Measurements from ENCODE around the gene CCDC154.

DNA sequence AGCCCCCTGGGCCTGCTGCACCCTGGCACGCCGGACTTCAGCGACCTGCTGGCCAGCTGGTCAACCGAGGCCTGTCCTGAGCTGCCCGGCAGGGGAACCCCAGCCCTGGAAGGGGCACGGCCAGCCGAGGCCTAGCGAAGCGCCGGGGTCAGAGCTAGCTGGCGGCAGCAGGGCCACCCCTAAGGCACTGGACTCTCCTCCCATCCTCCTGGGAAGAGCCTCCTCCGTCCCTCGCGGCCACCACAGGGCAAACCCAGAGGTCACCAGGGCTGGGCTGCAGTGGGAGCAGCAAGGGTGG is 11.1 kb downstream of the CCDC154 start:
- TF ChIP-seq, protein P1, sequence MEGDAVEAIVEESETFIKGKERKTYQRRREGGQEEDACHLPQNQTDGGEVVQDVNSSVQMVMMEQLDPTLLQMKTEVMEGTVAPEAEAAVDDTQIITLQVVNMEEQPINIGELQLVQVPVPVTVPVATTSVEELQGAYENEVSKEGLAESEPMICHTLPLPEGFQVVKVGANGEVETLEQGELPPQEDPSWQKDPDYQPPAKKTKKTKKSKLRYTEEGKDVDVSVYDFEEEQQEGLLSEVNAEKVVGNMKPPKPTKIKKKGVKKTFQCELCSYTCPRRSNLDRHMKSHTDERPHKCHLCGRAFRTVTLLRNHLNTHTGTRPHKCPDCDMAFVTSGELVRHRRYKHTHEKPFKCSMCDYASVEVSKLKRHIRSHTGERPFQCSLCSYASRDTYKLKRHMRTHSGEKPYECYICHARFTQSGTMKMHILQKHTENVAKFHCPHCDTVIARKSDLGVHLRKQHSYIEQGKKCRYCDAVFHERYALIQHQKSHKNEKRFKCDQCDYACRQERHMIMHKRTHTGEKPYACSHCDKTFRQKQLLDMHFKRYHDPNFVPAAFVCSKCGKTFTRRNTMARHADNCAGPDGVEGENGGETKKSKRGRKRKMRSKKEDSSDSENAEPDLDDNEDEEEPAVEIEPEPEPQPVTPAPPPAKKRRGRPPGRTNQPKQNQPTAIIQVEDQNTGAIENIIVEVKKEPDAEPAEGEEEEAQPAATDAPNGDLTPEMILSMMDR (conservative IDR thresholded peaks at IDR 0.05; ENCODE audit: low read depth in 2 of 2), result no peak
- TF ChIP-seq POLR2AphosphoS5 (IDR thresholded peaks at IDR 0.05; ENCODE audit: low read depth), result no peak
- no peak for TF ChIP-seq JUNB (IDR thresholded peaks at IDR 0.05; ENCODE audit: unreplicated experiment)
- no peak for TF ChIP-seq EZH2phosphoT487 (IDR thresholded peaks at IDR 0.05; ENCODE audit: unreplicated experiment)
- TF ChIP-seq EZH2 (IDR thresholded peaks at IDR 0.05; ENCODE audit: low read depth, unreplicated experiment), result no peak
- TF ChIP-seq, protein P2, sequence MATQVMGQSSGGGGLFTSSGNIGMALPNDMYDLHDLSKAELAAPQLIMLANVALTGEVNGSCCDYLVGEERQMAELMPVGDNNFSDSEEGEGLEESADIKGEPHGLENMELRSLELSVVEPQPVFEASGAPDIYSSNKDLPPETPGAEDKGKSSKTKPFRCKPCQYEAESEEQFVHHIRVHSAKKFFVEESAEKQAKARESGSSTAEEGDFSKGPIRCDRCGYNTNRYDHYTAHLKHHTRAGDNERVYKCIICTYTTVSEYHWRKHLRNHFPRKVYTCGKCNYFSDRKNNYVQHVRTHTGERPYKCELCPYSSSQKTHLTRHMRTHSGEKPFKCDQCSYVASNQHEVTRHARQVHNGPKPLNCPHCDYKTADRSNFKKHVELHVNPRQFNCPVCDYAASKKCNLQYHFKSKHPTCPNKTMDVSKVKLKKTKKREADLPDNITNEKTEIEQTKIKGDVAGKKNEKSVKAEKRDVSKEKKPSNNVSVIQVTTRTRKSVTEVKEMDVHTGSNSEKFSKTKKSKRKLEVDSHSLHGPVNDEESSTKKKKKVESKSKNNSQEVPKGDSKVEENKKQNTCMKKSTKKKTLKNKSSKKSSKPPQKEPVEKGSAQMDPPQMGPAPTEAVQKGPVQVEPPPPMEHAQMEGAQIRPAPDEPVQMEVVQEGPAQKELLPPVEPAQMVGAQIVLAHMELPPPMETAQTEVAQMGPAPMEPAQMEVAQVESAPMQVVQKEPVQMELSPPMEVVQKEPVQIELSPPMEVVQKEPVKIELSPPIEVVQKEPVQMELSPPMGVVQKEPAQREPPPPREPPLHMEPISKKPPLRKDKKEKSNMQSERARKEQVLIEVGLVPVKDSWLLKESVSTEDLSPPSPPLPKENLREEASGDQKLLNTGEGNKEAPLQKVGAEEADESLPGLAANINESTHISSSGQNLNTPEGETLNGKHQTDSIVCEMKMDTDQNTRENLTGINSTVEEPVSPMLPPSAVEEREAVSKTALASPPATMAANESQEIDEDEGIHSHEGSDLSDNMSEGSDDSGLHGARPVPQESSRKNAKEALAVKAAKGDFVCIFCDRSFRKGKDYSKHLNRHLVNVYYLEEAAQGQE (IDR thresholded peaks at IDR 0.05; ENCODE audit: unreplicated experiment), result no peak
- TF ChIP-seq, protein P3, sequence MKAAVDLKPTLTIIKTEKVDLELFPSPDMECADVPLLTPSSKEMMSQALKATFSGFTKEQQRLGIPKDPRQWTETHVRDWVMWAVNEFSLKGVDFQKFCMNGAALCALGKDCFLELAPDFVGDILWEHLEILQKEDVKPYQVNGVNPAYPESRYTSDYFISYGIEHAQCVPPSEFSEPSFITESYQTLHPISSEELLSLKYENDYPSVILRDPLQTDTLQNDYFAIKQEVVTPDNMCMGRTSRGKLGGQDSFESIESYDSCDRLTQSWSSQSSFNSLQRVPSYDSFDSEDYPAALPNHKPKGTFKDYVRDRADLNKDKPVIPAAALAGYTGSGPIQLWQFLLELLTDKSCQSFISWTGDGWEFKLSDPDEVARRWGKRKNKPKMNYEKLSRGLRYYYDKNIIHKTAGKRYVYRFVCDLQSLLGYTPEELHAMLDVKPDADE (IDR thresholded peaks at IDR 0.05), result no peak
- TF ChIP-seq CREB1 (CRISPR knock-in tag; IDR thresholded peaks at IDR 0.05; ENCODE audit: low read depth), result no peak
- TF ChIP-seq NANOG (IDR thresholded peaks at IDR 0.05; ENCODE audit: borderline replicate concordance), result no peak
- no peak for TF ChIP-seq ZNF114 (CRISPR knock-in tag; IDR thresholded peaks at IDR 0.05)
- no peak for TF ChIP-seq STAT1 (IDR thresholded peaks at IDR 0.05; ENCODE audit: unreplicated experiment)
- no peak for TF ChIP-seq ZNF331 (CRISPR knock-in tag; IDR thresholded peaks at IDR 0.05; ENCODE audit: low read depth)

Data from GM23338 (cell line).